Erythroblast (primary cell): ENCODE data around the gene MKRN2.
"Not testable (repeated sequence)": the region's sequence is repeated elsewhere in the genome, so short reads cannot be mapped to it uniquely, and the experiment has no call there.

ENCODE experiments used
- DNase-seq, 2 experiments: peaks; one replicate each; lab custom pipeline; 2025; lab: John Stamatoyannopoulos, UW
- GATA1 ChIP-seq: IDR thresholded peaks from 2 replicates; pipeline ENCODE4 v1.6.1; 2011; ENCODE audit warnings: low read depth, mild to moderate bottlenecking, control low read depth, low read length, moderate library complexity
- POLR2A ChIP-seq: IDR thresholded peaks from 2 replicates; pipeline ENCODE4 v1.6.1; 2011; ENCODE audit warnings: mild to moderate bottlenecking, low read length

MKRN2 gene

DNA sequence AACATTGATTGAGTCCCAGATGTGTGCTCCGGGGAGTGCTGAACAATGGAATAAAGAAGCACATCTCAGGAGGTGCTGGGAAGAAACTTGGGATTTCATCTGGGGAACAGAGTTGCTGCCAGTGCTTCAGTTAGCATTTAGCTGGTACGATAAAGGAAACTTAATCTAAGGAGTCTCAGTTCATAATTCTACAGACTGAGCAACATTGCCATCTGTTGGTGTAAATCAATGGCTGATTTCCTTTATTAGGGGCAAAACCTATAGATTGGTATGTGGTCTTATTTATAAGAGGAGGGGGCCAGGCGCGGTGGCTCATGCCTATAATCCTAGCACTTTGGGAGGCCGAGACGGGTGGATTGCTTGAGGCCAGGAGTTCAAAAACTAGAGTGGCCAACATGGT lies 20.5 kb upstream of the MKRN2 start:
- TF ChIP-seq POLR2A (no peak), GATA1 (no peak)

DNA sequence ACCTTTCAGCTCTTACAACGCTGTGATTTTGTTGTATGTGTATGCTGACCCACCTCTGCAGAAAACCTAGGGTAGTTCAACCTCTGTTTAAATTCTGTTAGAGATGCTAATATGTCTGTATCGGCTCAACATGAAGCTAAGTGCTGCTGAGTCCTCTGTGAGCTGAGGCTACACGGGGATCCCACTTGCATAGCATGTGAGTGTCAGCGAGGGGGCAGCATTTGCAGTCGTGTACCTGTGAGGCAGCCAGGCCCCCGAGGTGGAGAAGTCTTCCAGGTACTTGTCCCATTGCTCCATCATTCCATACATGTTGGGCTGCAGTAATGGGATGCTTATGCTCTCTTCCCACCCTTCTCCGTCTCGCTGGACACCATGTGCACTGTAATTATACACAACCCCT lies 15.3 kb upstream of the MKRN2 start:
- TF ChIP-seq POLR2A (no peak), GATA1 (no peak)
- peak in 1 of 2 experiments; percentile 22 for DNase-seq

More for the DNA sequence above, 20.5 kb upstream of the MKRN2 start:
- DNase-seq: no peak

DNA sequence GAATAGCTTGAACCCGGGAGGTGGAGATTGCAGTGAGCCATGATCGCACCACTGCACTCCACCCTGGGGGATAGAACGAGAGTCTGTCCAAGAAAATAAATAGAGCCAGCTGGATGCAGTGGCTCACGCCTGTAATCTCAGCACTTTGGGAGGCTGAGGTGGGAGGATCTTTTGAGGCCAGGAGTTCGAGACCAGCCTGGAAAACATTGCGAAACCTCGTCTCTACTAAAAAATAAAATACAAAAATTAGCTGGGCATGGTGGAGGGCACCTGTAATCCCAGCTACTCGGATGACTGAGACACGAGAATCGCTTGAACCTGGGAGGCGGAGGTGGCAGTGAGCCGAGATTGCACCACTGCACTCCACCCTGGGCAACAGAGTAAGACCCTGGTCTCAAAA lies 13.4 kb upstream of the MKRN2 start:
- DNase-seq: not testable (repeated sequence)

DNA sequence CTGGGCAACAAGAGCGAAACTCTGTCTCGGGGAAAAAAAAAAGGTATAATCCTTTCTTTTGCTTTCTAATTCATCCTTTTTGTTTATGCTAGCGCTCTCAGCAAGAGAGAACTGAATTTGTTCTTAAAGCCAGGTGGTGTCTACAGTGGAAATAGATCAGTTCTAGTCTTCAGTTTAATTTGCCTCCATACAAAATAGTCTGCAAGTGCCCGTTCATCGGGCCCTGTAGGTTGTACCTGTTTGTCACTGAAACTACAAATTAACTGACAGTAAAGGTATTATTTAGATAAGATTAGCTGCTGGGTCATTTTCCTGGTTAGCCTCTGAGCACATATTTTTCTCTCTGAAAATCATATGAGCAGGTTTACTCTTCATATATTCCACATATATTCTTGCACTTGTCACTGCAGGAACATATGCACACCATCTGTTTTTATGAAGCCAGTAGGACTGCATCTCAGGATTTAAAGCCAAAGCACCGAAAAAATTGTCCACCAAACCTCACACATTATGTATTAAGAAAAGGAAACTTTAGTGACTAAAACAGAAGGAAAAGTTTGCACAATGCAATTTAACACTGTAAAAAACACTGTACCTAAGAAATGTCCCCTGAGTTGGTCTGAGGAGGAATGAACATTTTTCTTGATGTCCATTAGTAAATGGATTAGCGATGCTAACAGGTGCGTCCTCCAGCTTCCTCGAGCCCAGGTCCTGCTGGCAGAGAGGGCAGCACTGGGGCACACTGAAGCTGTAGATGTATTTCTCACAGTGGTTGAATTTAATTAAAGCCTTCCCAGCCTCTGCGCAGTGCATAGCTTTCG lies 12.0 kb upstream of the MKRN2 start:
- no peak for DNase-seq
- TF ChIP-seq POLR2A (no peak), GATA1 (no peak)

DNA sequence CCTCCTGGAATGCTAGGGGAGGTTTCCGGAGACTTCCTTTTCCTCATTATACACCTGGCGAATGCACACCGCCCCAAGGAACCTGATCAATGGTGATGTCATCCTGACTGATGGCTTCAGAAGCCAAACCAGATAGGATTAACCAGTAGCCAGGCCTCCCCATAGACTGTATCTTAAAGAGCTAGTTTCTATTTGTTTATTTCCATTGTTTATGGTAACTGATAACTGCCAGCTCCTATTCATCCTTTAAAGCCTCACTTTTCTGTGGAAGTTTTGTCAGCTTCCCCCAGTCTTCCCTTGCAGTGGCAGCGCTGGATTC lies 11.5 kb upstream of the MKRN2 start, which contains the start of gene MKRN2OS:
MKRN2OS (minus strand) TSS at position 27 of the 319 bp plus-strand sequence. CDS start 35 bp downstream, outside the sequence.
- no peak for DNase-seq
- TF ChIP-seq POLR2A: no peak
- no peak for TF ChIP-seq GATA1

DNA sequence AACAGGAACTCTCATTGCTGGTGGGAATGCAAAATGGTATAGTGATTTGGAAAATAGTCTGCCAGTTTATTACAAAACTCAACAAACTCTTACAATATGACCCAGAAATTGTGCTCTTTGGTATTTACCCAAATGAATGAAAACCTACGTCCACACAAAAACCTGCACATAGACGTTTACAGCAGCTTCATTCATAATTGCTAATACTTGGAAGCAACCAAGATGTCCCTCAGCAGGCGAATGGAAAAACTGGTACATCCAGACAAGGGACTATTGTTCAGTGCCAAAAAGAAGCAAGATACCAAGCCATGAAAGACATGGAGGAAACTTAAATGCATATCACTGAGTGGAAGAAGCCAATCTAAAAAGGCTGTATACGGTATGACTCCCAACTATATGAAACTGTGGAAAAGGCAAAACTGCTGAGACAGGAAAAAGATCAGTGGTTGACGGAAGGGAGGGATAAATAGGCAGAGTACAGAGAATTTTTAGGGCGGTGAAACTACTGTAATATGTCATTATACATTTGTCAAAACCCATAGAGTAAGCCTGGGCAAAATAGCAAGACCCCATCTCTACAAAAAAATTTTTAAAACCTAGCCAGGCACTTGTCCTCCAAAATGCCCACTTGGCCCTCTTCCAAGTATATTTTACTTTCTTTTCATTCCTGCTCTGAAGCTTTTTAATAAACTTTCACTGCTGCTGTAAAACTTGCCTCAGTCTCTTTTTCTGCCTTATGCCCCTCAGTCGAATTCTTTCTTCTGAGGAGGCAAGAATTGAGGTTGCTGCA lies 6.7 kb upstream of the MKRN2 start:
- no peak for DNase-seq
- TF ChIP-seq POLR2A (no peak), GATA1 (no peak)

DNA sequence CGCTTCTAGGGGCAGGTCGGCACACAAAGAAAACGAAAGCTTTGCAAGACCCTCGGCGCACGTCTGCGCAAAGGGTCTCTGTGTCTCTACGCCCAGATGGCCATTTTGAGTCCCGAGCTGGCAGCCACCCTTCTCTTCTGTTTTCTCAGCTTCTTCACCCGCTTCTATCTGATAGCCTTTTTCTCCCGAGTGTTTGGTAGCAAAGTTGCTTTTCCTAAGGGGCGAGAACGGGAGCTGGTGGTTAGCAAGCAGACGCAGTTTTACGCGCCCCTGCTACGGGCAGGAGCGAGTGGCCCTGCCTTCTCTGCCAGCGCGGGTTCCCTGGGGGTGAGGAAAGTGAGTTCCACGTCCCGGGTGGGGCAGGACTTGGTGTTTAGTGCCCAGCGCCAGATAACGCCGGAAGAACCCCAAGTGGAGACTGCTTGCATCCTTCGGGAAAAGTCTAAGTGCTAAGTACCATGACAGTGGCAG lies 2.9 kb upstream of the MKRN2 start:
- DNase-seq: peak; percentile 71 to 72
- peak; percentile 65 for TF ChIP-seq POLR2A
- no peak for TF ChIP-seq GATA1

DNA sequence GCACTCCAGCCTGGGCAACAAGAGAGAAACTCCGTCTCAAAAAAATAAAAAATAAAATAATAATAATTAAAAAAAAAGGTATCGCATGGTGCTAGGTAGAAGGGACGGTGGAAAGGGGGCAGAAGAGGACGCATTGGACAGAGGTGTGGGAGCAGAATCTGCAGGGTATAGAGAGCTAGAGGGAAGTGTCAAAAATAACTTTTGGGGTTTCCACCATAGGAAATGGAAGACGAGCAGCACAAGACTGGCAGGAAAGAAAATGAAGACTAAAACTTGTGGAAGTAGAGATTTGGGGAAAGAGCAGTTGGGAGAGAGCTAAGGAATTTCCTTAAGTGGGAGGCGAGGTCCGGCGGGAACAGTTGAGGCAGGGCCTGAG lies 585 bp upstream of the MKRN2 start:
- TF ChIP-seq GATA1 (no peak), POLR2A (no peak)
- DNase-seq: no peak

DNA sequence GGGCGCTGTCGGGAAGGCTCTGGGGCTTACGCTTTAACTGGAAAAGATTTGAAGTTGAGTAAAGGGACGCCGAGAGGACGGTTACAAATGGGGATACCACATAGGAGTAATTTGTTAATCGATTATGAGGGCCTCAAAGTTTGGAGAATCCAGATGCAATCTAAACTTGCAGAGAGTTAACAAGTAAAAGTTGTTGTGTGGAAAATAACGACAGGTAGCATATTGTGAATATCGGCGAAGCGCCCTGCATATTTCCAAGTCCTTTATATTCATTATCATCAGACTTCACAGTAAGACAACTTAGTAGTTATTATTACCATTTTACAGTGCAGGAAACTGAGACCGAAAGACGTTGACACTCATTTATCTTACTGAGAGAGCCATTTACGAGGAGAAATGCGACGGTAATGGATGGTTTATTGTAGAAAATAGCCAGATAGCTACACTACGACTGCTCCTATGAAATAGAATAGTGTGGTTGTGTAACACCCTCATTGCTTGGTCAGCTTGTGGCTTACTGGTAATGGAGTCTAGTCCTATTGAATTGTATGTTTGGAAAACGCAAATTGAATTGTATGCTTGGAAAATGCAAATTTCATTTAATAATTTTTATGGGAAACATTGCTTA lies 700 bp downstream of the MKRN2 start:
- TF ChIP-seq POLR2A: no peak
- TF ChIP-seq GATA1: no peak
- DNase-seq: peak; percentile 55 to 70

DNA sequence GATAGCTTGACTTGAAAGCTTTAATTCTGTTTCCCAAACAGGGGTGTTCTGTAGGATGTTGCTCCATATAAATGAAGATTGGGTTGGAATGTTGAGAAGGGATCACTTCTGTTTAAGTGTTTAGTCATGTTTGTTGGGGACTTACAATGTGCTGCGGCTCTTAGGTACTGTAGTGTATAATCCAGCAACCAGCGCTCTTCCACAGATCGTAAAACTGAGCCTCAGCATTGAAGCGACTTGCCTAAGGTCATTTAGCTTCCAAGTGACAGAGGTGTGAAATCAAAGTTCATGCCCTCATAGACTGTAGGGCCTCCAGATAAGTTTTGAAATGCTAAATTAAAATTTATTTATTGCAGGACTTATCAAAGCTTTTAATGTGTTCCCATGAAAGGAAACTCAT lies 1.8 kb downstream of the MKRN2 start:
- no peak for DNase-seq

DNA sequence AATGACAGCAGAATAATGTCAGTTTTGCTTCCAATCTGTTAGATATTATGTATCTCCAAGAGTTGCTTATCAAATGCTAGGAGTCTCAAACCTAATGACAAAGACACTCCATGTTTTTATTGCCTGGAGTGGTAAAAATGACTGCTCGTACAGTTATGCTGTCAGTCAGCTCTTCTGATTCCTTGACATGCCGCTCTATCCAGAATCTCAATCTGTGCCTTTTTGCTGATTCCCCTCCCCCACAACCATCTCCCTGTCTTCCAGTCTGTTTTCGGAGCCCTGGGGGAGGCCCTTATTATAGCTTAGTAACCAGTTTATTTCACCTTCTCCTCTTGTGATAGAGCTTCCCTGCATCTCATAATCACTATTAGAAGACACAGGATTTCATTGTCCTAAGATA lies 2.6 kb downstream of the MKRN2 start:
- no peak for DNase-seq
- TF ChIP-seq POLR2A: no peak
- TF ChIP-seq GATA1: no peak

More for the DNA sequence above, 1.8 kb downstream of the MKRN2 start:
- no peak for TF ChIP-seq GATA1
- TF ChIP-seq POLR2A: no peak

DNA sequence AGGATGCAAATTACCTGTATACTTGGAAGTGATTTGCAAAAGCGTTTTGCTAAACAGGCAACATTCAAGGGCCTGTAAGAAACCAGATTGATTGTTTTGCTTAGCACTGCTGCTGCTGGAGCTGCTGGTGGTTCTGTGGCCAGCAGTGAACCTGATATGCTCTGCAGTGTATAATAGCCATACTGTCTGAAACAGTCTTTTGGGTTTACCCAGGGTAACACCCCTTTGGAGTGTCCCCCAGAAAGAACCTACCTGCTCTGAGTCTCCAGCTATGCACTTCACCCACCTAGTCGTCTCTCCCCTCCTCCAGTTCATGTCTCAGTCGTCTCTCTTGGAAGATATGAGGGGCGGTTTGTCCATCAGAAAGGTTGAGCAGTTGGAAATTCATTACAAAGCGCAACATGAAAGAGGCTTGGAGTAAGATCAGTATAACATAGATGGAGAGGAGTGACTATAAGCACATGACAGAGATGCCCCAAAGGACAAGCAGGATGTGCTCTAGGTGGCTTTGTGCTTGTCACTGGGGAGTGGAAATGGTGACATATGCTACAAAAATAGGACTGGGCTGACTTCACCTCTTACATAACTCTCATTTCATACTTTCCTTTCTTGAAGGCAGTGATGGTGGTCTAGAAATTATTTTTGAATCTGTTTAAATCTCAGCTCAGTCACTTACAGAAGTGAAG lies 3.8 kb downstream of the MKRN2 start:
- no peak for DNase-seq
- TF ChIP-seq POLR2A (no peak), GATA1 (no peak)

DNA sequence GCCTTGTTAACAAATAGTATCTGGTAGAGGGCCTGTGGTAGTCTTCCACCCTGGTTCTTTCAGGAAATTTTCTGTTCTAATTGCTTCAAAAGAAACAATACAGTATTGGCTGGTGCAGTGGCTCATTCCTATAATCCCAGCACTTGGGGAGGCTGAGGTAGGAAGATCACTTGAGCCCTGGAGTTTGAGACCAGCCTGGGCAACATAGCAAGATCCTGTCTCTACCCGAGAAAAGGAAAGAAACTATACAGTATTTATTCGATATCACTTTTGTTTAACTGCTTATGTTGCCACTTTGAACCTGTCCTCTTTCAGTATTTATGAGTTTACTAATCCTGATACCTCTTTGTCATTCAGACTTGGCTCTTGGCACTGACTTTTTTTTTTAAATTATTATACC lies 4.5 kb downstream of the MKRN2 start:
- TF ChIP-seq POLR2A (no peak), GATA1 (no peak)
- no peak for DNase-seq
